H1 (cell line): ENCODE results near the gene C1orf50. TPM values are rescaled to one million over a fixed set of nuclear protein-coding genes. Genes with fewer than 3 reads are reported as not detected.

Experiments
- CEBPB ChIP-seq: IDR thresholded peaks from 2 replicates; pipeline ENCODE4 v1.6.1; 2012; ENCODE audit warnings: low read depth, low read length
- CREB1 ChIP-seq: IDR thresholded peaks from 2 replicates; pipeline ENCODE4 v1.6.1; 2012; ENCODE audit warnings: inconsistent platforms
- EZH2 ChIP-seq: fragments of 200-600 bp; sonication (generic); IDR thresholded peaks from 2 replicates; pipeline ENCODE4 v1.7.1; 2012; ENCODE audit warnings: low read depth, mild to moderate bottlenecking, moderate library complexity, low read length, inconsistent platforms; ENCODE audit not compliant: severe bottlenecking
- JUN ChIP-seq: IDR thresholded peaks from 2 replicates; pipeline ENCODE4 v1.6.1; 2011; ENCODE audit warnings: low read depth, mild to moderate bottlenecking, improper control_type of control experiment, low read length
- MAFK ChIP-seq: IDR thresholded peaks from 2 replicates; pipeline ENCODE4 v1.6.1; 2012; ENCODE audit warnings: low read depth, mild to moderate bottlenecking, improper control_type of control experiment, low read length
- POU5F1 ChIP-seq: IDR thresholded peaks from 2 replicates; pipeline ENCODE4 v1.6.1; 2011; ENCODE audit warnings: low read depth, mild to moderate bottlenecking, low read length, moderate library complexity
- RNF2 ChIP-seq: fragments of 200-900, 300-1000 bp; sonication (generic); IDR thresholded peaks from 2 replicates; pipeline ENCODE4 v1.7.1; 2016; ENCODE audit warnings: borderline replicate concordance, low read depth, mild to moderate bottlenecking, antibody characterized with exemption, low read length; ENCODE audit not compliant: poor library complexity, severe bottlenecking; ENCODE audit errors: missing control alignments
- SP4 ChIP-seq: IDR thresholded peaks from 2 replicates; pipeline ENCODE4 v1.6.1; 2012; ENCODE audit warnings: low read length, inconsistent platforms
- TAF1 ChIP-seq: IDR thresholded peaks from 2 replicates; pipeline ENCODE4 v1.6.1; 2011; ENCODE audit warnings: mild to moderate bottlenecking, low read depth, low read length
- TEAD4 ChIP-seq: IDR thresholded peaks from 2 replicates; pipeline ENCODE4 v1.6.1; 2012; ENCODE audit warnings: low read depth, low read length, inconsistent platforms, mixed read lengths
- polyA plus RNA-seq, 7 experiments: library from polyadenylated mRNA; depleted of rRNA in 3 of 7; stranded (reverse) in 5 of 7; unstranded in 2 of 7; fragments of >200 nt in 5 of 7; fragments of 200-250 nt in 2 of 7; gene quantifications; 1 replicate in 5 of 7; 2 replicates in 1 of 7; 4 replicates in 1 of 7; pipeline versions ENCODE4 v1.2.1 to v1.2.3, GENCODE V29; 2011 to 2013; ENCODE audit warnings: missing spikeins in 2 of 7, mixed read lengths in 2 of 7
- total RNA-seq: library from RNA; stranded (reverse); fragmentation: NEBNext Ultra II Directional; extraction: Animal tissue kit (Norgen Biotek cat#: 25700); gene quantifications from 2 replicates; pipeline ENCODE4 v1.2.1, GENCODE V29; 2021
- TF ChIP-seq, protein P1 (sequence below): IDR thresholded peaks from 2 replicates; pipeline ENCODE4 v1.6.1; 2012; ENCODE audit warnings: inconsistent platforms

The C1orf50 gene
- total and polyA plus RNA-seq, 2 of the 8 experiments (the other 6 are each of a cell fraction or from before 2014, with no cell fraction given), result 3.2 to 7.1 TPM

- TF ChIP-seq, protein P1, sequence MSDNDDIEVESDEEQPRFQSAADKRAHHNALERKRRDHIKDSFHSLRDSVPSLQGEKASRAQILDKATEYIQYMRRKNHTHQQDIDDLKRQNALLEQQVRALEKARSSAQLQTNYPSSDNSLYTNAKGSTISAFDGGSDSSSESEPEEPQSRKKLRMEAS, result no peak
- TF ChIP-seq SP4 (no peak), CEBPB (no peak), TAF1 (peak; percentile 2; the same call in 1 of the 2 replicates), JUN (no peak), EZH2 (no peak), RNF2 (no peak), POU5F1 (no peak), CREB1 (no peak), TEAD4 (no peak), MAFK (no peak)
Observed at GRCh38 chr1:42767510-42768000, 506 bp downstream of the C1orf50 start (continued).
